GM18870 (cell line): ENCODE measurements around the gene NDC80.
"Not testable (repeated sequence)": the region's sequence is repeated elsewhere in the genome, so short reads cannot be mapped to it uniquely, and the experiment has no call there.

Experiments used
- ATAC-seq: cut with Tn5 transposase; IDR thresholded peaks from one replicate; pipeline ENCODE4 v1.9.1; 2021; ENCODE audit warnings: moderate library complexity; ENCODE audit not compliant: unreplicated experiment

The NDC80 gene

DNA sequence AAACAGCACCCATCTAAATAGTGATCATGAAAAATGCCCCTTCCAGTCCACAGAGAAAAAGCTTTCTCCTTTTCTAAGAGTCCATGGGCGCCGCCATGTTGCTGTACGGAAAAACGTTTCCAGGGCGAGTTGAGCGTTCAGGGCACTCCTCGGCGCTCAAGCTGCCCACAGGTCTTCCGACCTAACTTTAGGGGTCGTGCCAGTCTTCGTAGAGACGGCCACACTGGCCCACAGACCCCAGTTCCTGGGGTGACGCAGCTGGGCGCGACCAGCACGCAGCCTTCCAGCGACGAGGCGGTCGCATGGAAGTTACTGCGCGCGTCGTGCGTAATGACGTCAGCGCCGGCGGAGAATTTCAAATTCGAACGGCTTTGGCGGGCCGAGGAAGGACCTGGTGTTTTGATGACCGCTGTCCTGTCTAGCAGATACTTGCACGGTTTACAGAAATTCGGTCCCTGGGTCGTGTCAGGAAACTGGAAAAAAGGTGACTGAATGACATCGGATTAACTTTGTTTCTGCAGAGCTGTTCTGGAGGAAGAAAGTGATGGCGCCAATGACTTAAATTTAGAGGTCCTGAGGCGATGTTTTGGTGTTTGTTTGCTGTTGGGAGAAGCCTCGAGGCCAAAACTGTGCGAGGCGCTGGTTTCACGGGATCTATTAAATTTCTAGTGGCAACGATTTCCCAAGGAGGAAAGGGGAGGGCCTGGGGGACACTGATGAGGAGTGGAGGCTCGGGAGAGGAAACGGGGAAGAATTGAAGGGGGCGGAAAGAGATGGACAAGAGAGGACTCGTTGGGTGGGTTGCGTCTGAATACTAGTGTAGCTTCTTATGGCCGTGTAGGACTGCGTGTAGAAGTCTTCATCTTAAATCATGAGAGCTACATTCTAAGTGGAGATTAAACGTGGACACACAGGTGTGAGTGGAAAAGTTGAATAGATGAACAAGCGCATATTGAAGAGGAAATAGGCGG, at the start of gene NDC80, which contains the start of gene METTL4:
TSS of gene NDC80 (plus strand) at position 358 of the 971 bp plus-strand sequence. CDS start 1,429 bp downstream, outside the sequence.
TSS of gene METTL4 (minus strand) at position 306 of the 971 bp plus-strand sequence. CDS start 4,289 bp downstream, outside the sequence.
- ATAC-seq: peak; percentile 53

DNA sequence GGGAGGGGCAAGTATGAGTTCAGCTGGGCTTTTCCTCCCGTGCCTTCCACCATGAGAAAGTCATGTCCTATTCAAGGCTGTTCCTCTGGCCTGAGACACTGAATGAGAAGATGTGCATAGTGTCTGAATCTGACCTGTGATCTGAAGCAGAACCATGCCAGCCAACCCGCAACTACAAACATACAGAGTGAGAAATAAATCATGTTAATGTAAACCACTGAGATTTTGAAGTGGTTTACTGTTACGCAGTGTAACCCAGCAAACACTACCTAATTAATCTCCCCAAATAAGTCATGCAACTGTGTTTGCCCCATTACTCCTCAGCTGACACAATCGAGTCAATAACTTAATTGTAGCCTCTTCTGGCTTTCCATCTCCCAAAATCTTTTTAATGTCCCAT, 49.2 kb upstream of the NDC80 start:
- ATAC-seq: peak; percentile 68

GRCh38 chr18:2524794-2525198, 46.6 kb upstream of the NDC80 start:
- ATAC-seq: not testable (repeated sequence)

DNA sequence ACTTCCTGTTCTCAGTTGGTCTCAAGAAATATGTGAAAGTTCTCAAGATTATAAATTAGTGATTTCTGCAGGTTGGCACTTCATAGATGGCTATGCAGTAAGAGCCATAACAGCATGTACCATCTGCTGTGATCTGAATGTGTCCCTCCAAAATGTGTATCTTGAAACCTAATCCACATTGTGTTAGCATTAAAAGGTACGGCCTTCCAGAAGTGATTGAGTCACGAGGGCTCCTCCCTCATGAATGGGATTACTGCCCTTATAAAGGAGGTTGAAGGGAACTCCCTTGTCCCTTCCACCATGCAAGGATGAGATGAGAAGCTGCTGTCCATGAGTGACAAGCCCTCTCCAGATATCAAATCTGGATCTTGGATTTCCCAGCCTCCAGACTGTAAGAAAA, 45.0 kb upstream of the NDC80 start:
- ATAC-seq: no peak

- no peak for ATAC-seq
These were observed 42.2 kb upstream of the NDC80 start for GRCh38 chr18:2529154-2529553.

DNA sequence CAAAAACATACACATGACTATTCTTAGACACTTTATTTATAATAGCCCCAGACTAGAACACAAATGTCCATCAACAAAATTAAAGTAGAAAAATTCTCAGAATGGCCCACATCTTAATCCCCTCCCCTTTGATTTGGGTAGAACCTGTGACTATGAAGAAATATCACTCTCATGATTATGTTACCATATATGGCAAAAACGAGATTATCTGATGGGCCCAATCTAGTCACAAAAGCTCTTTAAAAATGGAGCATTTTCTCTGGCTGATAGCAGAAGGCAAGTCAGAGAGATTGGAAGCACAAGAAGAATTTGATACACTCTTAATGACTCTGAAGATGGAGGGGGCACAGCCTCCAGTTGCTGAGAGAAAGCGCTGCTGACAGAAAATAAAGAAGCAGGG, 39.6 kb upstream of the NDC80 start:
- no peak for ATAC-seq

DNA sequence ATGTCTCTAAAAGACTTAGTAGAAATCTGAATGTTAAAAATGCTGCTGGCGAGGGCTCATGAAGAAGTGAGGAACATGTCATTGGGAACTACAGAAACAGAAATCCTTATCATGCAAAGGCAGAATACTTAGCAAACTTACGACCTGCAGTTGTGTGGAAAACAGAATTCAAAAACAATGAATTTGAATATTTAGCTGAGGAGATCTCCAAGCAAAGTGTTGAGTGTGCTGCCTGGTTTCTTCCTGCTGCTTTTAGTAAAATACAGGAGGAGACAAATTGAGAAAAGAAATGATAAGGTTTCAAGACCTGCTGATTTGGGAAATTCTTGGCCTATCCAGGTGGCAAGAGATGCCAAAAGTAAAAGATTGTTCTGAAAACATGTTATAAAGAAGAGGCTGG, 38.6 kb upstream of the NDC80 start:
- no peak for ATAC-seq

GRCh38 chr18:2534906-2535305, 36.5 kb upstream of the NDC80 start:
- ATAC-seq: no peak

DNA sequence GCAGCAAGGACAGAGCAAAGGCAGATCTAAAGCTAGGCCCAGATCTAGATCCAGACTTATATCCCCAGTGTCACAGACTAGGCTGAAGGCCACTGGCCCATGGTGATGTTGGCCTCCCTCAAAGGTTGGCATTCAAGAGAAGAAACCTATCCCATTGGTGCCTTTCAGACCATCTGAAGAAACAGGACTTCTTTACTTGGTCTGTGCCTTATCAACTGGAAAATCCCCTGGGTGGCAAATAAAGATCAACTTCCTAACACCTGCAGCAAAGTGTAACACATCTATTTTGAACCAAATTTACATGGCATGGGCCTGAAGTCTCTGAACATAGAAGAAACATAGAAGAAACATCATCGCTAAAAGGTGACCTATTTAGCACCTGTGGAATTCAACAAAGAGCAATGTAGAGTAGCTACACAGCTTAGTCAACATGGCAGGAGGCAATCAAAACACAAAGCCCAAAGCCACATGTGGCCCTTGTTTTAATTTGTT, 35.9 kb upstream of the NDC80 start:
- ATAC-seq: no peak

- no peak for ATAC-seq
These were observed 35.3 kb upstream of the NDC80 start for GRCh38 chr18:2536063-2536462.

GRCh38 chr18:2536493-2536892, 34.9 kb upstream of the NDC80 start:
- ATAC-seq: no peak

GRCh38 chr18:2537296-2537695, 34.1 kb upstream of the NDC80 start:
- no peak for ATAC-seq

- no peak for ATAC-seq
These were observed 33.1 kb upstream of the NDC80 start for GRCh38 chr18:2538236-2538635.

DNA sequence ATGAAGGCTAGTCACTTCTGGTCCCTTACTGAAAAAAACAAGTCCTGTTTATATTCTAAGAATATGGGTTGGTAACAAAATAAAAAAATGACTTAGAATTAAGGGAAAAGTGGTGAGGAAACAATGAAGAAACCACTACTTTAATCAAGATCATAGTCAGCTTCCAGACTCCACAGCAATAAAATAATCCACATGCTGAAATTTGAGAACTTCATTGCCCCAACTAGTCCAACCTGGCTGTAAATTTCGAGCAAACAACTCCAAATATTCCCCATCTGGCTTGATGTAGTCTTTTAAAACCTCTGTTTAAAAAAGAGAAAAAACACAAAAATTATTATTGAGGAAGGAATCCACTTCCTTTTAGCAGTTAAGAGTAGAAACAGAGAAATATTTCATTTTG, 32.5 kb upstream of the NDC80 start:
- ATAC-seq: no peak

GRCh38 chr18:2540575-2540974, 30.8 kb upstream of the NDC80 start:
- no peak for ATAC-seq

GRCh38 chr18:2541925-2542563, 29.3 kb upstream of the NDC80 start:
- peak; percentile 72 for ATAC-seq

DNA sequence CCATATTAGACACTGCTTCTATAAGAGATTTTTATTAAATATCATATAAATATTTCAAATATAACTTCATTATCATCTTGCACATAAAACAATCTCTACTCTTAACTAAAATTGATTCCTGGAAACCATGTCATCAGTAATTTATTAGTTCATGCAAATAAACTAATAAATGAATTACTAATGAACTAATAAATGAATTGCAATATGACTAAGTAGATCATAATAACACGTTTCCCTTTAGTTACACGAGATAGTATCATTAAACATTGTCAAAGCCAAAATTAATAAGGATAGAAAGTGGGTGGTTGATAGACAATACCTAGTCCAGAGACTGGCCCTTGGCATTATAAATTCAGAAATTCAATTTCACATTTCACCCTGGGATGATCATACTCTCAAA, 26.2 kb upstream of the NDC80 start:
- ATAC-seq: no peak

DNA sequence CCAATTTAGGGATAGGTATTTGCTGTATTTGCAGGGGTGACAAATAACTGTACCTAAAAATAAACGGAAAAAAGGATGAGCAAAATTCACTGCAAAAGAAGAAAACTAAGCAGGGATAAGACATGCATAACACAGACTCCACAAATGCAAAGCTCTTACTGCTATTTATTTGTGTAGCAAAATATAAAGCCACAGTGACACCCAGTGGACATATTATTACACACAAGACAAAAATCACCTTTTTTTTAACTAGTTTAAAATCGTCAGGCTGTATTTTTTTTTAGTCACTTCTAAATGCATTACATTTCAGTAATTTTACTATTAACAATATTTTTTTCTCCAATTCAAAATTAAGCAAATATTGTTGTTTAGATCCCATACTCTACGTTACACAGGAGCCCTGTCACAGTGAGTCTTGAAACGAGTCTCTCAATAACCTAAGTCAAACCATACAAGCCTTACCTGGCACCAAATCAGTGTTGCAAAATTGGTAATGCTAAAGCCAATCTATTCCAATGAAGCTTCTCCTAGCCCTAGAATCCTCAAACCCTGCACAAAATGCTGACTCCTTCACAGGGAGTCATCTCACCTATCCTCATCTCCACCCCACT, 23.8 kb upstream of the NDC80 start:
- ATAC-seq: peak; percentile 57

DNA sequence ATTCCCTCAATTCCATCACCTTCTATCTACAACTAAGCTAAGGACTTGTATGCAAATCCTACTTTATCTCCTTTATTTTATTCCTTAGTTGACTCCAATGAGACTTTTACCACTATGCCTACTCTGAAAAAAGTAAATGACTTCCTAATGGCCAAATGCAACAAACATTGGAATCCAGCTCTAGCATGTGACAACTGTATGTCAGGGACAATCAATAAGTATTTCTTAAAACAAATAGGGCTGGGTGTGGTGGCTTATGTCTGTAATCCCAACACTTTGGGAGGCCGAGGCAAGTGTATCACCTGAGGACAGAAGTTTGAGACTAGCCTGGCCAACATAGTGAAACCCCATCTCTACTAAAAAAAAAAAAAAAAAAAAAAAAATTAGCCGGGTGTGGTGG, 21.9 kb upstream of the NDC80 start:
- ATAC-seq: no peak

DNA sequence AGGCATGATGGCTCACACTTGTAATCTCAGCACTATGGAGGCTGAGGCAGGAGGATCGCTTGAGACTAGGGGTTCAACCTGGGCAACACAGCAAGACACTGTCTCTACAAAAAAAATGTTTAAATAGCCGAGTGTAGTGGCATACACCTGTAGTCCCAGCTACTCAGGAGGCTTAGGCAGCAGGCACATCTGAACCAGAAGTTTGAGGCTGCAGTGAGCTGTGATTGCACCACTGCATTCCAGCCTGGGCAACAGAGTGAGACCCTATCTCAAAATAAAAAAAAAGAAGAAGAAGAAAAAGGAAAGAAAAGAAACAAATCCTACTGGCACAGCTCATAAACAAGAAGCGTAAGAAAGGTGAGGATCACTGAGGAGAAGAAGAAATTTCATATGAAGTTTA, 19.9 kb upstream of the NDC80 start:
- ATAC-seq: no peak

GRCh38 chr18:2554696-2555095, 16.7 kb upstream of the NDC80 start:
- ATAC-seq: no peak
